DMS 273 (cell line): Measurements from ENCODE around the gene MRPL17.

Experiments
- DNase-seq: peaks from one replicate; lab custom pipeline; 2025; ENCODE audit not compliant: unreplicated experiment; lab: John Stamatoyannopoulos, UW

Gene MRPL17

DNA sequence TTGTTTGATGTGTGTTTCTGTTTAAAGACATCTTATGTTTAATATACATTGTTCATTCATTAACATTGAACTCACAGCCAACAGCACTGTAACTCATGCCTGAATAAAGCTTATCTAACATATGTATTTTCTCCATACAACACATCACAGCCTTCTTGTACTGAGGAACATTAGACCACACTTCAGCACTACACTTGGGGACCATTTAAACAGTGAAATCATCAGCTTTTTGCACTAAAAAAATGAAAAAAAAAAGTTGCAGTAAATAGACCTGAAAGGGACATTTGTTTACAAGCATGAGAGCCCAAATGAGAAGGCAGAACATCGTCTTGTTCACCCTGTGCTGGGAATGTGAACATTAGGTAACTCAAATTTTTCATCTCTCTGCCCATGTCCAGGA is 48.6 kb downstream of the MRPL17 start:
- DNase-seq: no peak

DNA sequence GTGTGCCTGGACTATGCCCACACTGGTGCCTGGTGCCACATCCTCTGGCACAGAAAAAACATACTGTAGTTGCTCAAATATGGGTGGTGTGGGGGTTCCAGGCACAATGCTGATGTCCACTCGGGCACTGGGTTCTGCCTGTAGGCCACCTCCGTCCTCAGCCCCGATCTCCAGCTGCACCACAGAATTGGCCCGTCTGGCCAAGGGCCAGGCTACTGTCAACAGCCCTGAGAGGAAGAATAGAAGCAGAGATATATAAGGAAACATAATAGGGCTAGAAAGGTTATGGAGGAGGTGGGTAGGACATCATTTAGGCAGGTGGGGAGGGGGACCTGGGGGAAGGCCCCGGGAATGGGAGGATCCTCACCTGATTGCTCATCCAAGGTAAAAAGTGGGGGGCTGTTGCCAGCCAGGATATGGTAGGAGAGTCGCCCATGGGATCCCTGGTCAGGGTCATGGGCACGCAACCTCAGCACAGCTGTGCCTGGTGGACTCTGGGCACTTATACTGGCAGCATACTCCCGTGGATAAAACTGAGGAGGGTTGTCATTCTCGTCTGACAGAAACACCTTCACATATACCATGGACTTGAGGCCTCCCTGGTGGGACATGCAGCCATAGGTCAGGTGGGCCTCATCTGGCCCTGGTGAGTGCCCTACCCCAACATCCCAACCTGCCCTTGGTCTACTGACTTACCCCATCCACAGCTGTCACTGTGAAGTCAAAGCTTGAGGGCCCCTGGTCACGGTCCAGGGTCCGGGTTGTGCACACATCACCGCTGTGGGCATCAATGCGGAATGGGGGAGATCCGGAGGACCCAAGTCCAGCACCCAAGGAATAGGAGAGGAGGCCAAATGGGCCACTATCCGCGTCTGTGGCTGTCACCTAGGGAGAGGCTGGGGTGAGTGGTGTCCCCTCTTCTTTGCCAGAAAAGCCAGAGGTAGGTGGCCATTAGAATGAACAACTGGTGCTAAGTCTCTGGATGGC is 49.4 kb downstream of the MRPL17 start:
- no peak for DNase-seq

DNA sequence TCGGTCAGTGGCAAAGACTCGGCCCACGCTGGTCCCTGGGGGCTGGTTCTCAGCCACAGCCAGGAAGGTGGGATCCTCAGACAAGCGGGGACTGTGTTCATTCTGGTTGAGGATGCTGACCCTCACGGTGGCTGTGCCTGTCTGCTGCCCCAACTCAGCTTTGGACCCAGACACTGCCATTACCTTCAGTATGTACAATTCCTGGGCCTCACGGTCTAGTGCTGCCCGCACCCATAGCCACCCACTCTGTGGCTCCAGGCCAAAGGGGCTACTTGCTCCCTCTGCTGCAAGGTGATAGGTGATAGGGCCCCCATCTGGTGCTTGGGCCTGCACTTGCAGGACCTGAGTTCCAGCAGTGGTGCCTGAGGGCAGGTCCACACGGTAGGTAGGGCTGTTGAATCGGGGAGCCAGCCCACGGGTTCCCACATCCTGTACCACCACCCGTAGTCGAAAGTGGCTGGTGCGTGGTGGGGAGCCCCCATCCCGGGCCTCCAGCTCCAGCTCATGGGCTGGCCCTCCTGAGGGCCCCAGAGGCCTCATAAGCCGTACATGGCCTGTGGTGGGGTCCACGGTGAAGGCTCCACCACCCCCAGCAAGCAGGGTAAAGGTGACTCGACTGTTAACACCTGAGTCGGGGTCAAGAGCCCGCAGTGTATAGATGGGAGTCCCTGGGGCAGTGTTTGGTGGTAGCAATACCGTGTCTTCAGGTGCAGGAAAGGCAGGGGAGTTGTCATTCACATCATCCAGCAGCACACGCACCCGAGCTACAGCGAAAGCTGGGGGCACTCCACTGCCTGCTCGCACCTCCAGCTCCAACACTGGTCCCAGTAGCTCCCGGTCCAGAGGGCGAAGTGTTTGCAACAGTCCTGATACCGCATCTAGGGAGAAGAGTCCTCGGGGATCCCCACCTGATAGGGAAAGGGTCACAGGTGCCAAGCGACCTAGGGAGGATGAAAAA is 50.7 kb downstream of the MRPL17 start:
- DNase-seq: no peak

DNA sequence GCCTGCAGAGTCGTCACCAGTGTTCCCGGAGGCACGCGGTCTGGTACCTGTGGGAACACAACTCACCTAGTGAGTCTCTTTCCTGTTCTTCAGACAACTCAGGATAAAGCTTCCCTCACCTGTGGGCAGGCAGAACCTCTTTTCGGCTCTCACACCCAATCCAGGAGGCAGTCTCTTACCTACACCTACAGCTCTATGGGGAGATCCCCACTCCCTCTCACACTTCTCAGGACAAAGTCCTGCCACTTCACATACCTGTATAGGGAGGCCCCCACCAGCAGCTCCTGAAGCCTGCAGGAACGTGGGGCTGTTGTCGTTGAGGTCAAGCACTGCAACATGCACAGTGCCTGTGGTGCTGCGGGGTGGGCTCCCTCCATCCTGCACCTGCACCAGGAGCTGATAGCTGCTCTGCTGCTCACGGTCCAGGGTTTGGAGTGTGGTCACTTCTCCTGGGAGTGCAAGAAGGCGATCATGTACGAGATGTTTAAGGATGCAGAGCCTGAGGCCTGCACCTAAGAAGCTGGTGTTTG is 51.7 kb downstream of the MRPL17 start:
- no peak for DNase-seq

DNA sequence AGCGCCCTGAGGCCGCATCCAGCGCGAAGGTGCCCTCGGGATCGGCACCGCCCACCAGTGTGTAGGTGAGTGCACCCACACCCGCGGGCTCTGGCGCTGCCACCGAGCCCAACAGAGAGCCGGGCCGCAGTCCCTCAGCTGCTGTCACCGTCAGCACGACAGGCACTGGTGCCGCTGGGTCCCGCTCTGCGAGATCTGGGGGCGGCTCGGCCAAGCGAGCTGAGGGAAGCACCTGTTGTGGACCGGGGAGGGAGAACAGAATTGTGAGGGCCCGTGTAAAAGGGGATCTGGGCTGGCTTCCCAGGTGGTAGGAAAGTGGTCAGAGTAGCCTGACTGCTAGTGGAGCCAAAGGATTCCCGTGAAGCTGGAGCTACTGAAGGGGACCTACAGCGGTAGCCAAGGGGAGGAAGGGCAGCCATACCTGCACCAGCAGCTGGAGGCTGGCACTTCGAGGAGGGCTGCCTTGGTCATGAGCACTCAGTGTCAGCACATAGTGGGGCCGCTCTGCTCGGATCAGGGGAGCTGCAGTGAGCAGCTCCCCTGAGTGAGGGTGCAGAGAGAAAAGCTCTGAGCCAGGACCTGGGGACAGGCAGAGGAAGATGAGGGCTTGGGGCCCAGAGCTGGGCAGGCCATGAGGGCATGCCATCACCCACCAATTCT is 52.4 kb downstream of the MRPL17 start:
- no peak for DNase-seq
